NCI-H2029 (cell line): ENCODE data around the gene IRAK1.

Experiments
- DNase-seq: peaks from one replicate; lab custom pipeline; 2025; lab: John Stamatoyannopoulos, UW

The IRAK1 gene

GRCh38 chrX:154019633-154020528 lies at the start of gene IRAK1:
Gene IRAK1 (minus strand): TSS chrX:154019902. CDS start chrX:154019812, 90 bp downstream.
- DNase-seq: peak; percentile 27

GRCh38 chrX:154068560-154068959 lies 48.9 kb upstream of the IRAK1 start:
- no peak for DNase-seq

- no peak for DNase-seq
Observed at GRCh38 chrX:154064637-154065435, 45.1 kb upstream of the IRAK1 start.

- DNase-seq: no peak
Observed at GRCh38 chrX:154063234-154063633, 43.5 kb upstream of the IRAK1 start.

GRCh38 chrX:154061801-154062200 lies 42.1 kb upstream of the IRAK1 start:
- DNase-seq: no peak

GRCh38 chrX:154059729-154060245 lies 40.1 kb upstream of the IRAK1 start:
- DNase-seq: no peak

GRCh38 chrX:154059231-154059630 lies 39.5 kb upstream of the IRAK1 start:
- no peak for DNase-seq

- no peak for DNase-seq
Observed at GRCh38 chrX:154058214-154058997, 38.7 kb upstream of the IRAK1 start.

GRCh38 chrX:154057791-154058190 lies 38.1 kb upstream of the IRAK1 start:
- DNase-seq: no peak

- peak; percentile 38 for DNase-seq
Observed at GRCh38 chrX:154056770-154057241, 37.1 kb upstream of the IRAK1 start.

GRCh38 chrX:154051201-154051810 lies 31.6 kb upstream of the IRAK1 start:
- DNase-seq: peak; percentile 18

- no peak for DNase-seq
Observed at GRCh38 chrX:154050113-154050495, 30.4 kb upstream of the IRAK1 start.

- DNase-seq: no peak
Observed at GRCh38 chrX:154049209-154050112, 29.8 kb upstream of the IRAK1 start.

- DNase-seq: no peak
Observed at GRCh38 chrX:154048398-154048797, 28.7 kb upstream of the IRAK1 start.

- DNase-seq: no peak
Observed at GRCh38 chrX:154046940-154047610, 27.4 kb upstream of the IRAK1 start.

GRCh38 chrX:154046031-154046781 lies 26.5 kb upstream of the IRAK1 start:
- DNase-seq: no peak

GRCh38 chrX:154044091-154044490 lies 24.4 kb upstream of the IRAK1 start:
- no peak for DNase-seq

GRCh38 chrX:154043003-154043763 lies 23.5 kb upstream of the IRAK1 start:
- DNase-seq: no peak
